NOMO-1 treated with dmso at 0.1 percent for 144 hours (cell line): ENCODE results near the gene RIPPLY2.
"Not testable (repeated sequence)": the region's sequence is repeated elsewhere in the genome, so short reads cannot be mapped to it uniquely, and the experiment has no call there.

Experiments
- DNase-seq: peaks from one replicate; lab custom pipeline; 2025; ENCODE audit not compliant: unreplicated experiment; lab: John Stamatoyannopoulos, UW

Gene RIPPLY2

DNA sequence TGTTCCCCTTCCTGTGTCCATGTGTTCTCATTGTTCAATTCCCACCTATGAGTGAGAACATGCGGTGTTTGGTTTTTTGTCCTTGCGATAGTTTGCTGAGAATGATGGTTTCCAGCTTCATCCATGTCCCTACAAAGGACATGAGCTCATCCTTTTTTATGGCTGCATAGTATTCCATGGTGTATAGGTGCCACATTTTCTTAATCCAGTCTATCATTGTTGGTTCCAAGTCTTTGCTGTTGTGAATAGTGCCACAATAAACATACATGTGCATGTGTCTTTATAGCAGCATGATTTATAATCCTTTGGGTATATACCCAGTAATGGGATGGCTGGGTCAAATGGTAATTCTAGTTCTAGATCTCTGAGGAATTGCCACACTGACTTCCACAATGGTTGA, 43.9 kb downstream of the RIPPLY2 start:
- DNase-seq: not testable (repeated sequence)

DNA sequence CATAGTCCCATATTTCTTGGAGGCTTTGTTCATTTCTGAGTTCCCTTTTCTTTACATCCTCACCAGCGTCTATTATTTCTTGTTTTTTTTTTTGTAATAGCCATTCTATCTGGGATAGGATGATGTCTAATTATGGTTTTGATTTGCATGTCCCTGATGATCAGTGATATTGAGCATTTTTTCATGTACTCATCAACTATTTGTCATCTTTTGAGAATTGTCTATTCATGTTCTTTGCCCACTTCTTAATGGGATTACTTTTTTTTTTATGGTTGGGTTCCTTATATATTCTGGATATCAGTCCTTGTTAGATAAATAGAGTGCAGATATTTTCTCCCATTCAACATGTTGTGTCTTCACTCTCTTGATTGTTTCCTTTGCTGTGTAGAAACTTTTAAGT, 48.5 kb downstream of the RIPPLY2 start:
- no peak for DNase-seq

DNA sequence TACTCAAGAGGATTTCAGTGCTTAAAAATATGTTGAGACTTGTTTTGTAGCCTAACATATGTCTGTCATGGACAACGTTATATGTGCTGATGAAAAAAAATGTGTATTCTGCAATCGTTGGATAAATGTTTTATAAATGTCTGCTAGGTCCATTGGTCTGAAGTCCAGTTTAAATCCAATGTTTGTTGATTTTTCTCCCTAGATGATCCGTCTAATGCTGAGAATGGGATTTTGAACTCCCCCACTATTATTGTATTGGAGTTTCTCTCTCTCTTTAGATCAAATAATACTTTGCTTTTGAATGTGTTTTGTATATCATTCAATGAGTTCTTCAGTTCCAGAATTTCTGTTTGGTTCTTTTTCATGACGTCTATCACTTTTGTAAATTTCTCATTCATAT, 51.2 kb downstream of the RIPPLY2 start:
- no peak for DNase-seq

DNA sequence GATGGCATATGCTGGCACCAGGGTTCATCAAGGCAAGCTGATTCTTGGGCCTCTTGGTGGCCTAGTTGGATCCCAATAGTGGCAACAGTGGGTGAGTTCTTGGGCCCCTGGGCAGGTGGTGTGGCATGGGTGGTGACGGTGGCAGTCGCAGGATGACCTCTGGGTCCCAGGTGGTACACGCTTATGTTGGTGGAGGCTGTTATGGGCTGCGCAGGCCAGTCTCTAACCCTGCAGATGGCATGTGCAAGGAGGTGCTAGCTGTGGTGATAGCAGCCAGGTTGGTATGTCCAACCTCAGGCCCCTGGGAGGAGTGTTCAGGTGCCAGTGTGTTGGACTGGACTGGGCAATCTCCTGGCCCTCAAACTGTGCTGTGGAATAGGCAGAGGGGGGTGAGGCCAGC, 52.5 kb downstream of the RIPPLY2 start:
- DNase-seq: no peak
